Erythroblast (primary cell): Measurements from ENCODE around the gene CLEC1A.

Experiments
- GATA1 ChIP-seq: IDR thresholded peaks from 2 replicates; pipeline ENCODE4 v1.6.1; 2011; ENCODE audit warnings: low read depth, mild to moderate bottlenecking, control low read depth, low read length, moderate library complexity
- POLR2A ChIP-seq: IDR thresholded peaks from 2 replicates; pipeline ENCODE4 v1.6.1; 2011; ENCODE audit warnings: mild to moderate bottlenecking, low read length

GRCh38 chr12:10131111-10131690 lies 32.4 kb upstream of the CLEC1A start:
- TF ChIP-seq POLR2A (no peak), GATA1 (no peak)
